Activated B cell treated with CpG ODN at 0.5 μM for 24 hours (primary cell): ENCODE measurements around the gene ARMH2. TPM values are rescaled to one million over a fixed set of nuclear protein-coding genes. Genes with fewer than 3 reads are reported as not detected.

Source experiments
- ATAC-seq: fragments of 200-7000 bp; cut with Tn5 transposase; one replicate; pipeline ENCODE4 v1.10.0; 2021; ENCODE audit warnings: low read depth, mild to moderate bottlenecking, moderate library complexity
- CTCF ChIA-PET: fragments of 350-600 bp; sonication (Branson Sonifier 250); formaldehyde crosslinking; loops from one replicate; lab custom pipeline; 2021; ENCODE audit warnings: antibody characterized with exemption; lab: Charles Lee
- POLR2A ChIA-PET: fragments of 350-600 bp; sonication (Branson Sonifier 250); formaldehyde crosslinking; loops from one replicate; lab custom pipeline; 2021; ENCODE audit warnings: antibody characterized with exemption; lab: Charles Lee
- DNase-seq: peaks from one replicate; pipeline ENCODE4 v3.0.0; 2022
- H3K27ac Mint-ChIP-seq: one replicate; pipeline ENCODE4 v1.8.0; 2020; ENCODE audit warnings: mixed read lengths
- H3K27me3 Mint-ChIP-seq: one replicate; pipeline ENCODE4 v1.8.0; 2021; ENCODE audit warnings: mixed read lengths
- H3K36me3 Mint-ChIP-seq: one replicate; pipeline ENCODE4 v1.8.0; 2021; ENCODE audit warnings: low read depth, mixed read lengths
- H3K4me1 Mint-ChIP-seq: one replicate; pipeline ENCODE4 v1.8.0; 2021; ENCODE audit warnings: mixed read lengths
- H3K4me3 Mint-ChIP-seq: one replicate; pipeline ENCODE4 v1.8.0; 2020; ENCODE audit warnings: mild to moderate bottlenecking, mixed read lengths
- H3K9me3 Mint-ChIP-seq: one replicate; pipeline ENCODE4 v1.8.0; 2020; ENCODE audit warnings: mixed read lengths
- CTCF ChIP-seq: fragments of 200-600 bp; IDR thresholded peaks from one replicate; pipeline ENCODE4 v1.8.0; 2022; ENCODE audit warnings: antibody characterized with exemption, mild to moderate bottlenecking
- intact Hi-C: fragments of 100-400 bp; cut with micrococcal nuclease; formaldehyde crosslinking; loops from one replicate; pipeline ENCODE4 v1.15.1; 2024
- total RNA-seq: library from RNA; stranded (reverse); gene quantifications from 2 replicates; pipeline ENCODE4 v1.2.3, GENCODE V29; 2022

The ARMH2 gene
- total RNA-seq, 1 donor from 2014 or later: 2.1 TPM

GRCh38 chr6:24780206-24780605 lies 18.5 kb downstream of the ARMH2 start:
- DNase-seq: no peak
- peaks cover 26% of the 10 kb centered on the region for H3K36me3 Mint-ChIP-seq
- ChIA-PET CTCF (no interaction called here), POLR2A (no interaction called here)
- ATAC-seq: no peak
- H3K27ac Mint-ChIP-seq: no peak overlapping the region
- no peaks in the 10 kb centered on the region for H3K27me3 Mint-ChIP-seq
- intact Hi-C loops: no loop called here
- no peak for TF ChIP-seq CTCF
- H3K4me3 Mint-ChIP-seq: no peak overlapping the region
- peaks cover 24% of the 10 kb centered on the region for H3K4me1 Mint-ChIP-seq
- no peaks in the 10 kb centered on the region for H3K9me3 Mint-ChIP-seq

- Mint-ChIP-seq H3K4me3 (no peak overlapping the region), H3K27ac (no peak overlapping the region), H3K27me3 (no peaks in the 10 kb centered on the region), H3K9me3 (no peaks in the 10 kb centered on the region), H3K4me1 (peaks cover 24% of the 10 kb centered on the region), H3K36me3 (peaks cover 29% of the 10 kb centered on the region)
- ATAC-seq (no peak), DNase-seq (no peak)
- ChIA-PET POLR2A (no interaction called here), CTCF (no interaction called here)
- intact Hi-C loops: loop anchor here (10.0 kb wide), 1 partner anchor 285 kb away; the partner anchor contains the start of gene ALDH5A1
- no peak for TF ChIP-seq CTCF
Measured at GRCh38 chr6:24779416-24780016, 19.2 kb downstream of the ARMH2 start.

- intact Hi-C loops: loop anchor here (10.0 kb wide), 1 partner anchor 284 kb away; the partner anchor contains the start of gene ALDH5A1
- TF ChIP-seq CTCF: no peak
- ATAC-seq: no peak
- Mint-ChIP-seq H3K36me3 (peaks cover 27% of the 10 kb centered on the region), H3K27me3 (no peaks in the 10 kb centered on the region), H3K9me3 (no peaks in the 10 kb centered on the region), H3K4me1 (peaks cover 24% of the 10 kb centered on the region), H3K4me3 (no peak overlapping the region), H3K27ac (no peak overlapping the region)
- ChIA-PET POLR2A (no interaction called here), CTCF (no interaction called here)
- no peak for DNase-seq
Measured at GRCh38 chr6:24778878-24779277, 19.8 kb downstream of the ARMH2 start.

GRCh38 chr6:24778121-24778520 lies 20.6 kb downstream of the ARMH2 start:
- no peak for TF ChIP-seq CTCF
- H3K36me3 Mint-ChIP-seq: peaks cover 24% of the 10 kb centered on the region
- CTCF ChIA-PET: no interaction called here
- DNase-seq (no peak), ATAC-seq (no peak)
- no peaks in the 10 kb centered on the region for H3K27me3 Mint-ChIP-seq
- no peak overlapping the region for H3K4me3 Mint-ChIP-seq
- POLR2A ChIA-PET: no interaction called here
- no peaks in the 10 kb centered on the region for H3K9me3 Mint-ChIP-seq
- peaks cover 24% of the 10 kb centered on the region for H3K4me1 Mint-ChIP-seq
- H3K27ac Mint-ChIP-seq: no peak overlapping the region
- intact Hi-C loops: loop anchor here (10.0 kb wide), 1 partner anchor 283 kb away; the partner anchor contains the start of gene ALDH5A1

GRCh38 chr6:24777227-24777626 lies 21.5 kb downstream of the ARMH2 start:
- Mint-ChIP-seq H3K4me3 (no peak overlapping the region), H3K36me3 (peaks cover 19% of the 10 kb centered on the region), H3K27ac (no peak overlapping the region), H3K27me3 (no peaks in the 10 kb centered on the region), H3K4me1 (peaks cover 24% of the 10 kb centered on the region), H3K9me3 (no peaks in the 10 kb centered on the region)
- ATAC-seq (no peak), DNase-seq (no peak)
- no peak for TF ChIP-seq CTCF
- intact Hi-C loops: loop anchor here (10.0 kb wide), 1 partner anchor 282 kb away; the partner anchor contains the start of gene ALDH5A1
- ChIA-PET POLR2A (no interaction called here), CTCF (no interaction called here)
